Posterior vena cava (tissue), 2 donors: ENCODE data around the gene ARCN1. TPM values are rescaled to one million over a fixed set of nuclear protein-coding genes. Genes with fewer than 3 reads are reported as not detected.
A peak's percentile ranks its signal among the peaks of the same experiment; 100 is the strongest.

Source experiments
- DNase-seq: peaks from one replicate; pipeline ENCODE4 v3.0.0-alpha.2; 2020; ENCODE audit warnings: low spot score
- intact Hi-C, 2 donors: fragments of 100-400 bp; cut with DNase I; formaldehyde crosslinking; loops; one replicate each; pipeline versions ENCODE4 v1.14.1 to v1.14.2; 2022 to 2023
- microRNA-seq, 2 donors: library from miRNA; unstranded; fragments of <30 nt; microRNA quantifications; one replicate each; pipeline ENCODE4 v1.2.0, GENCODE V29; 2020 to 2021; ENCODE audit warnings: borderline microRNAs expressed in 2 of 2
- total RNA-seq, 2 donors: library from RNA; stranded (reverse); fragmentation: NEBNext Ultra II Directional; extraction: Animal tissue kit (Norgen Biotek cat#: 25700); gene quantifications; one replicate each; pipeline ENCODE4 v1.2.1, GENCODE V29; 2021
- donor health status: DM: yes; HTN: yes; CAD: no.
- donor health status: DM: yes; HTN: yes; CAD: no.

The ARCN1 gene
- total RNA-seq, 2 donors from 2014 or later, result 148 to 176 TPM

GRCh38 chr11:118645066-118645715, 73.0 kb downstream of the ARCN1 start:
- intact Hi-C loops, result no loop called here
- no peak for DNase-seq

- intact Hi-C loops, result no loop called here
- DNase-seq, result peak; percentile 57
Measured at GRCh38 chr11:118646393-118646792, 74.2 kb downstream of the ARCN1 start.

- intact Hi-C loops, result no loop called here
- DNase-seq, result peak; percentile 47
Measured at GRCh38 chr11:118648291-118648690, 76.1 kb downstream of the ARCN1 start.

- DNase-seq, result peak; percentile 62
- intact Hi-C loops, result no loop called here
Measured at GRCh38 chr11:118649941-118650340, 77.7 kb downstream of the ARCN1 start.

GRCh38 chr11:118650366-118650765, 78.2 kb downstream of the ARCN1 start:
- DNase-seq, result peak; percentile 61
- intact Hi-C loops, result no loop called here

- intact Hi-C loops, result no loop called here
- DNase-seq, result peak; percentile 20
Measured at GRCh38 chr11:118651820-118652219, 79.6 kb downstream of the ARCN1 start.

Small RNA genes within 50 kb of the gene (microRNA-seq; reads per million reads assigned to microRNA genes)
- gene MIR6716, result 0 to 0.52 reads per million in 2 donors

Other genes starting within 250 kb of the ARCN1 start
- gene CD3D, start 229.7 kb upstream of the ARCN1 start, total RNA-seq, result 1 to 10 TPM in 1 of 2 donors, not detected in 1; 1.2 TPM
- 1 to 10 TPM in 1 of 2 donors, under 1 TPM in 1; 0.57 to 1.1 TPM for gene CD3G, start 228.1 kb upstream of the ARCN1 start, total RNA-seq
- 10 to 100 TPM; 31.1 to 34.1 TPM for gene UBE4A, start 212.8 kb upstream of the ARCN1 start, total RNA-seq
- 100 to 1,000 TPM; 121 to 146 TPM for gene ATP5MG, start 170.8 kb upstream of the ARCN1 start, total RNA-seq
- gene KMT2A, start 135.9 kb upstream of the ARCN1 start, total RNA-seq, result 10 to 100 TPM; 47.3 to 59.7 TPM
- under 1 TPM in 1 of 2 donors, not detected in 1; 0.43 TPM for gene TTC36, start 44.9 kb upstream of the ARCN1 start, total RNA-seq
- gene TMEM25, start 41.2 kb upstream of the ARCN1 start, total RNA-seq, result 10 to 100 TPM; 20.5 to 22.8 TPM
- 10 to 100 TPM; 15.9 TPM for gene IFT46, start 6.5 kb upstream of the ARCN1 start, total RNA-seq
- 100 to 1,000 TPM; 155 to 201 TPM for gene PHLDB1, start 35.2 kb downstream of the ARCN1 start, total RNA-seq
- gene TREH, start 107.2 kb downstream of the ARCN1 start, total RNA-seq, result not detected
- 100 to 1,000 TPM; 104 to 117 TPM for gene DDX6, start 218.8 kb downstream of the ARCN1 start, total RNA-seq